T47D (cell line): ENCODE measurements around the gene AMOTL2.

ENCODE experiments used
- DNase-seq, 2 experiments: peaks; one replicate each; pipeline versions ENCODE4 v3.0.0 to v3.0.0-alpha.2; 2011 to 2012; ENCODE audit warnings: low read depth in 1 of 2, low spot score in 1 of 2
- JUND ChIP-seq: IDR thresholded peaks from 2 replicates; pipeline ENCODE4 v1.6.1; 2012; ENCODE audit warnings: low read depth
- in situ Hi-C: cut with HindIII; loops from 2 replicates; pipeline ENCODE4 v1.10.0; 2016; ENCODE audit warnings: low sequenced_read_pairs, low pct_unique_long_range_greater_than_20kb

The AMOTL2 gene

GRCh38 chr3:134330883-134331810, 43.1 kb downstream of the AMOTL2 start:
- in situ Hi-C loops = no loop called here
- peak; percentile 58 to 83 for DNase-seq

DNA sequence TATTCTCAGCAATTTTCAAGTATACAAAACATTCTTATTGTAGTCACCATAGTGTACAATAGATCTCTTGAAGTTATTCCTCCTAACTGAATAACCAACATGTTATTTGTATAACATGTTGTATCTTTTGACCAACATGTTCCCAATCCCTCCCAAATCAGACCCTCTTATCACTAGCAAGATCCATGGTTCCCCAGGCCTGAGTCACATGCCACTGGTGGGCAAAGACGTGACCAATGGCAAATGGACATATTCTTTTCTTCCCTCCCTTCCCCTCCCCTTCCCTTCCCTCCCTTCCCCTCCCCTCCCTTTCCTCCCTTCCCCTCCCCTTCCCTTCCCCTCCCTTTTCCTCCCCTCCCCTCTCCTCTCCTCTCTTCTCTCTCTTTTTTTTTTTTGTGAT, 45.4 kb downstream of the AMOTL2 start:
- no peak for DNase-seq
- in situ Hi-C loops = no loop called here
- TF ChIP-seq JUND = no peak

More at GRCh38 chr3:134330883-134331810, 43.1 kb downstream of the AMOTL2 start:
- no peak; the same call in 1 of the 2 replicates for TF ChIP-seq JUND

DNA sequence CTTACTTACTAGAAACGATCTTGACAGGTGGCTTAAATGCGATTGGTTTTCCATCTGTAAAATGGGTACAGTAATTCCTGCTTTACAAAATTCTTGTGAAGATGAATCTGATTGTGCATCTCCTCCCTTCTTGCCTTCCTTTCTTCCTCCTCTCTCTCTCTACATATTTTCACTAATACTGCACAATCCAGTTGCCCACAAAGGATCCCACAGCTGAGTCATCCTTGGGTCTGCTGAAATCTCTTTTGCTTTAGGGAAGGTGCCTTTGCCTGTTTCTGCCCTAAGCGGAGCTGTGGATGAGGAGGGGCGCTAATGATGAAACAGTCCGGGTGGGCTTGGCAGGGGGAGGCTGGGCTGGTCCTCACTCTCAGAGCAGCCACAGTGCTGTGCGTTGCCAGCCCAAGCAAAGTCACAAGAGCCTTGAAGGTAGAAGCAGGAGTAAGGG, 46.1 kb downstream of the AMOTL2 start:
- DNase-seq = no peak
- no peak for TF ChIP-seq JUND
- in situ Hi-C loops = no loop called here

DNA sequence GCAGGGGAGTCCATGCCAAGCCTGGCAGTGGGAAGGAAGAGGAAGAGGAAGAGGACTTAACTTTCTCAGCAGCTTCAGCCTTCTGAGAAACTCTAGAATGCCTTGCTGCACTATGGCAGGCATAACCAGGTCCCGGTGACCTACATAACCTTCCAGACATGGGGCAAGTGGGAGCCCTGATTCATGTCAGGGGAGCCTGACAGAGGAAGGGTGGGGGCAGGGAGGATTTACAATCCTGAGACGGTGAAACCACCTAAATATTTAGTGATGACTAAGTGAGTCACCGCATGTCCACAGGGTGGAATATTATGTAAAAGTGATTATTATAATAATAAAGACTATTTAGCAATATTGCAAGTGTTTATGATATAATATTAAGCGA, 46.7 kb downstream of the AMOTL2 start:
- TF ChIP-seq JUND = no peak
- in situ Hi-C loops = no loop called here
- DNase-seq = peak in 1 of 2 experiments; percentile 70

DNA sequence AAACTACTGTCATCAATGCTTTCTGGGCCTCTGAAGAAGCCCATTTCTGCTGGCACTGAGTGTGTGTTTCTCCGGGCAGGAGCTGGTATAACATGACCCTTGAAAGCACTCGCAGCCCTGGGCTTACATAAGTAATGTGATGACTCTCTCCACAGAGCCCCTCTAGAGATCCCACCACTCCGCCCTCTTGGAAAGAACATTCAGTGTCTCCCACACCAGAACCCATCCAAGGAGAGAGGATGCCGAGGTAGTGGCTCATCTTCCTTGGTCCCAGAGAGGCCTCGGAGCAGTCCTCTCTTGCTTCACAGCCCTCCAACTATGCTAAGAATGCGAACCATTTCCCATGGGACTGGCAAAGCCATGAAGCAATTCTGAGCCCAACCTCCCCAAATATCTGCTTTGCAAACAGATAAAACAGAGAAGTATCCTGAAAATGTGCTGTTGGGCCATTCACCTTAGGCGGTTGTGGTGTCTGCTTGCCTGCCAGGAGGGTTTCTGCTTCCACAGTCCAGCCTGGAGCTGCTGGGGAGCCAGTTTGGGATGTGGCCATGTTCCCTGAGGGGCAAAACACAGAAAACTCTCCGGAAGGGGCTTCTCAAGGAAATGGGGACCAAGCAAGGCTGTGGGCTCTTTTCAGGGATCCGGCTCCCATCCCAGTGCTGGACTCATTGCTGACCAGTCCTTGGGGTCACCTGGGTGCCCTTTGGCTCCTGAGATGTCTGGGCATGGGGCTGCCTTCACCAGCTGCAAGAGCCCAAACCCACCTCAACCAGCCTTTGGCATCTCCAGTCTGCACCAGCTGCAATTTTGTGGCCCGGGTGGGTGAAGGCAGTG, 47.3 kb downstream of the AMOTL2 start:
- TF ChIP-seq JUND = peak; percentile 72; the same call in 1 of the 2 replicates
- in situ Hi-C loops = no loop called here
- DNase-seq = peak in 1 of 2 experiments; percentile 95

DNA sequence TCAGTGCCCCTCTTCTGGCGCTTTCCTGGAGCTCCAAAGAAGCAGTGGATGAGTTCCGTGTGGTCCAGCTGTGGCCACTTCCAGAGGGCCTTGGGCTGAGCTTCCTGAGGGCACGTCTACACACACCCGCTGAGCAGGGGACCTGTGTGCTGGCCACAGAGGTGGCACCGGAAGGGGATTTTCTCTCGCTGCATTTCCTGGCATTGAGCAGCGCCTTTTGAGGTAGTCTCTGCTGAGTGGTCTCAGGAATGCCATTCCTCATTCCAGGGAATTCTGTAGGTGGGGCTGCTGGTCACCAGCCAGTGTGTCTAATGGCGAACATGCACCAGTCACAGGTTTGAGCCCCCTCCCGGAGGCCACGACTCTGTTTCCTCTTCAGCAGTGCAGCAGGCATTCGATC, 48.1 kb downstream of the AMOTL2 start:
- in situ Hi-C loops = no loop called here
- no peak for DNase-seq
- TF ChIP-seq JUND = no peak

DNA sequence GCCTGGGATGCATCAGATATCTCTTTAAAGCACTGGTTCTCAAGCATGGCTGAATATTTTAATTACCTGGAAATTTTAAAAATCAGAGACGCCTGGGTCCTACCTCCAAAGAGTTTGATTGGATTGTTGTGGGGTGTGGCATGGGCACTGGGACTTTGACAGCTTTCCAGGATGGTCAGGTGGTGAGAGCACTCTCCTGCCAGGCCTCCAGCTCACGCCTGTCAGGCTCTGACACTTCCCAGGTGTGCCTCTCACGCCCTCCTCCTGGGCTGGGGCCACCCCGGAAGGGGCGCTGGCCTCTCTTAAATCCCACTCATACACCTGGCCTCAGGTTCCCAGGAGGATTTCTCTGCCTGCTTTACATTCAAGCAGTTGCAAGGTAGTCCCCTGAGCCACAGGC, 48.5 kb downstream of the AMOTL2 start:
- TF ChIP-seq JUND = no peak
- peak in 1 of 2 experiments; percentile 53 for DNase-seq
- in situ Hi-C loops = no loop called here

DNA sequence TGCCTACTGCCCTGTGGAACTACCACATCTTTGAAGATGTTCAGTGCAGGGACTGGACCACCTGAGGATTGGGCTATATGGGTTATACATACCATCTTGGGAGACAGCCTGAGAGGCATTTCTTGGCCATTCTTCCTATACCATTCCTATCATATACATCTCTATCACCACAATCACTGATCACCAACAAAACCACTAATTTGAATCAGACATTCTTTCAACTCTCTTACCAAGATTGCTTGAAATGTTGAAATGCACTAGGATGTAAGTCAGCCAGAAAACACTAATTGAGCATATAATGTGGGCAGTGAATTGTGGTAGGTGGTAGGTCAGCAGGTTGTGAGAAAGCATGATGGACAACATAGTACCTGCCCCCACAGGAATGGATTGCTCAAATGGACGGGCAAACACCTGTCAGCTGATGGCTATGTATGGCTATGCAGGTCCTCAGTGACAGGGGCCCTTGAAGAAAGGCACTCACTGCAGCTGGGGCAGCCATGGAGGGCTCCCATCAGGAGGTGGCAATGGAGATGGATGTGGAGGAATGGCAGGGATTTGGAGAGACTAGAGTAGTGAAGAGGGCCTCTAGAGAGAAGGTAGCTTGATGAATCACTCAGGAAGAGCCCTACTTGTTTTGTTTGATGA, 49.1 kb downstream of the AMOTL2 start:
- in situ Hi-C loops = no loop called here
- DNase-seq = peak in 1 of 2 experiments; percentile 66
- TF ChIP-seq JUND = no peak

GRCh38 chr3:134323966-134324962, 50.0 kb downstream of the AMOTL2 start:
- peak in 1 of 2 experiments; percentile 64 for DNase-seq
- in situ Hi-C loops = no loop called here
- no peak for TF ChIP-seq JUND

- DNase-seq = no peak
- no peak for TF ChIP-seq JUND
- in situ Hi-C loops = no loop called here
Observed at GRCh38 chr3:134322286-134322685, 52.0 kb downstream of the AMOTL2 start.

GRCh38 chr3:134320749-134321148, 53.5 kb downstream of the AMOTL2 start:
- no peak for DNase-seq
- no peak for TF ChIP-seq JUND
- in situ Hi-C loops = no loop called here
